Measurements from ENCODE around the gene CCDC89. TPM values are rescaled to one million over a fixed set of nuclear protein-coding genes. Genes with fewer than 3 reads are reported as not detected.
A peak's percentile ranks its signal among the peaks of the same experiment; 100 is the strongest.

Gene CCDC89
- total RNA-seq, 1 donor from 2014 or later, result not detected

DNA sequence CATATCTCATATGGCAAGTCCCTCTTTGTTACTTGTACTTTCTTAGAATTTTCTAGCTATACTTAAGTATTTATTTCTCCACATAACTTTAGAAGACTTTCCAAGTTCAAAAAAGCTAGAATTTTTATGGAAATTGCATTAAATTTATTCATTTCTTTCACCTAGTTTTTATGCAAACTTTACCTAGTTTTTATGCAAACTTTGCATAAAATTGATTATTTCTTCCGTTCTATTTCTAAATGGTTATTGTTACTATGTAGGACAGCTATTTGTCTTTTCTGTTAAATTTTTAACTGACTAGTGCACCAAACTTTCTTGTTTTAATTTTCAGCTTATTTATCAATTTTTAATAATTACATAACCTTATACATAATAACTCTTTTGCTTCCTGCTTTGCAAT is 17.8 kb downstream of the CCDC89 start:
- Mint-ChIP-seq H3K36me3 (ENCODE audit: unreplicated experiment) (no peaks in the 10 kb centered on the region), H3K4me3 (ENCODE audit: unreplicated experiment) (no peak overlapping the region), H3K27me3 (ENCODE audit: unreplicated experiment) (peaks cover 10% of the 10 kb centered on the region), H3K27ac (ENCODE audit: unreplicated experiment) (no peak overlapping the region), H3K4me1 (ENCODE audit: low read depth, unreplicated experiment) (no peaks in the 10 kb centered on the region), H3K9me3 (ENCODE audit: unreplicated experiment) (peaks cover 14% of the 10 kb centered on the region)
- DNase-seq, result no peak
- TF ChIP-seq, protein P1, sequence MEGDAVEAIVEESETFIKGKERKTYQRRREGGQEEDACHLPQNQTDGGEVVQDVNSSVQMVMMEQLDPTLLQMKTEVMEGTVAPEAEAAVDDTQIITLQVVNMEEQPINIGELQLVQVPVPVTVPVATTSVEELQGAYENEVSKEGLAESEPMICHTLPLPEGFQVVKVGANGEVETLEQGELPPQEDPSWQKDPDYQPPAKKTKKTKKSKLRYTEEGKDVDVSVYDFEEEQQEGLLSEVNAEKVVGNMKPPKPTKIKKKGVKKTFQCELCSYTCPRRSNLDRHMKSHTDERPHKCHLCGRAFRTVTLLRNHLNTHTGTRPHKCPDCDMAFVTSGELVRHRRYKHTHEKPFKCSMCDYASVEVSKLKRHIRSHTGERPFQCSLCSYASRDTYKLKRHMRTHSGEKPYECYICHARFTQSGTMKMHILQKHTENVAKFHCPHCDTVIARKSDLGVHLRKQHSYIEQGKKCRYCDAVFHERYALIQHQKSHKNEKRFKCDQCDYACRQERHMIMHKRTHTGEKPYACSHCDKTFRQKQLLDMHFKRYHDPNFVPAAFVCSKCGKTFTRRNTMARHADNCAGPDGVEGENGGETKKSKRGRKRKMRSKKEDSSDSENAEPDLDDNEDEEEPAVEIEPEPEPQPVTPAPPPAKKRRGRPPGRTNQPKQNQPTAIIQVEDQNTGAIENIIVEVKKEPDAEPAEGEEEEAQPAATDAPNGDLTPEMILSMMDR (IDR thresholded peaks at IDR 0.05; ENCODE audit: partially characterized antibody, unreplicated experiment), result no peak

DNA sequence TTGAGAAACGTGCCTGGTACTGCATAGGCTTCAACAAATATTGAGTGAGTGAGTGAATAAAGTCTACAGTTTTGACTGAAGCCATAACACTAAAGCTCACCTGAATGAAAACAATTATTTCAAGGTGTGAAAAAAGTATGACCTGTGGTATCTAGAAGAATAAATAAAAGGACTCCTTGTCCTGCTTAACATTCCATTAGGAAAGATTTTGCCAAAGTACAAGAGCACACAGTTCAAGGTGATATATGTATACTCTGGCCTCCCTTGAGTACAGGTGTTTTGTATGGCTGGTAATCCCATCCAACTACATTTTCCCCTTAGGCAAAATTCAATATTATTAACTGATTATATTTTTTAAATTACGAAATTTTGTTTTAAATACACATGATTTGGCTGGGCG is 19.3 kb downstream of the CCDC89 start:
- Mint-ChIP-seq H3K36me3 (ENCODE audit: unreplicated experiment) (no peaks in the 10 kb centered on the region), H3K4me3 (ENCODE audit: unreplicated experiment) (no peak overlapping the region), H3K9me3 (ENCODE audit: unreplicated experiment) (peaks cover 16% of the 10 kb centered on the region), H3K27me3 (ENCODE audit: unreplicated experiment) (peaks cover 12% of the 10 kb centered on the region), H3K4me1 (ENCODE audit: low read depth, unreplicated experiment) (no peaks in the 10 kb centered on the region), H3K27ac (ENCODE audit: unreplicated experiment) (no peak overlapping the region)
- no peak for DNase-seq
- TF ChIP-seq, protein P1 (IDR thresholded peaks at IDR 0.05; ENCODE audit: partially characterized antibody, unreplicated experiment), result no peak

DNA sequence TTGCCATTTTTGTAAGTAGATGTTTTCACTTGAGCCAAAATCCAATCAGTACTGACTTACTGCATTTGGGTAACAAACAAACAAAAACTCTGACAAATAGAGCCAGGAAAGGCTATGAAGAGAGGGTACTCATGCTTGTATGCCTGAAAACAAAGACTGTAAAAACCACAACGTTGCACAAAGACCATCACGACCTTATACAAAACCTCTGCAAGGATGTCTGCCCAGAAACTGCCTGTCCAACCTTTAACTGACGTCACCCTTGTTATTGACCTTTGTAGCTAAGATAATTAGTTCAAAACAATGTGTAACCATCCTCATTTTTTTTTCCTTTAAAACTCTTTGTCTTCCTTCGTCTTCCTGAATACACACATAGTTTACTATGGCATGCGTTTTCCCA is 20.3 kb downstream of the CCDC89 start:
- peak overlapping the region; percentile 6 for H3K27ac Mint-ChIP-seq (ENCODE audit: unreplicated experiment)
- TF ChIP-seq, protein P1 (IDR thresholded peaks at IDR 0.05; ENCODE audit: partially characterized antibody, unreplicated experiment), result no peak
- H3K4me1 Mint-ChIP-seq (ENCODE audit: low read depth, unreplicated experiment), result peaks cover 5% of the 10 kb centered on the region
- peaks cover 16% of the 10 kb centered on the region for H3K9me3 Mint-ChIP-seq (ENCODE audit: unreplicated experiment)
- peaks cover 12% of the 10 kb centered on the region for H3K27me3 Mint-ChIP-seq (ENCODE audit: unreplicated experiment)
- DNase-seq, result no peak
- H3K4me3 Mint-ChIP-seq (ENCODE audit: unreplicated experiment), result peak overlapping the region; percentile 53
- H3K36me3 Mint-ChIP-seq (ENCODE audit: unreplicated experiment), result no peaks in the 10 kb centered on the region

DNA sequence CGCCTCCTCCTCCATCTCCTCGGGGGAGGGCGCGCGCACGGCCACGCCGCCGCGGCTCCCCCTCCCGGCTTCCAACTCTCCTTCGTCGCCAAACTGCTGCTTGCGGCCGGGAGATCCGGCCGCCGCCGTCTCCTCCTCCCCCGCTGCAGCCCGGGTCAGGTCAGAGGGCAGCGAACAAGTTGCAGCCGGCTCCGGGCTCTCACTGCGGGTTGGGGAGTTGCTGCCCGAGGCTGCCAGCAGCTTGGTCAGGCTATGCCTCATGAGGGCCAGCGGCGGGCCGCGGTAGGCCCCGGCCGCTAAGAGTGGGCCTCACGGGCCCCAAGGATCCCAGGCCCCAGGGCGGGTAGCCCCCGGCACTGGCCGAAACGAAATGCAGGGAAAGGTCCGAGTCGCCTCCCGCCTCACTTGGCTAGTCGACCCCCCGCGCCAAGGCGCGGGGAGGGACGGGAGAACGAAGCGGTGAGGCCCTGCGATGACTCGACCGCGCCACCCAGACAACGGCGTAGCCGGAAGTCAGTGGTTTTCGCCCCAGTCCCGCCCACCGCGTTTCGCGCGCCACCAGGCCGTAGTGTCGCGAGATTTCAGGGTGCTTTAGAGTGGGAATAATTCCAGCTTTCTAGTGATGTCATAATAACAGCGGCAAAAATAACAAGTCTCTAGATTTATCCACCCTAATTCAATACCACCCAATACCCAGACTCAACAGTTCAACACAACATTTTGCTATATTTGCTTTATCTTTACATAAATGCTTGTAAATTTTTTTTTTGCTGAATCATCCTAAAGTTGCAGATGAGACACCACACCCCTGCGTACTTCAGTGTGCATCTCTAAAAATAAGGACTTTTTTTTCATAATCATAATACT is 21.1 kb downstream of the CCDC89 start, which contains the start of gene CREBZF:
Gene CREBZF (minus strand): TSS at position 515 of the 867 bp plus-strand sequence. CDS start 254 bp downstream, at position 261.
- TF ChIP-seq, protein P1 (IDR thresholded peaks at IDR 0.05; ENCODE audit: partially characterized antibody, unreplicated experiment), result no peak
- Mint-ChIP-seq H3K4me1 (ENCODE audit: low read depth, unreplicated experiment) (peaks cover 5% of the 10 kb centered on the region), H3K4me3 (ENCODE audit: unreplicated experiment) (peak within 1 kb of the TSS; percentile 98), H3K27ac (ENCODE audit: unreplicated experiment) (peak within 1 kb of the TSS; percentile 97), H3K27me3 (ENCODE audit: unreplicated experiment) (peaks cover 14% of the 10 kb centered on the region), H3K36me3 (ENCODE audit: unreplicated experiment) (no peaks in the 10 kb centered on the region), H3K9me3 (ENCODE audit: unreplicated experiment) (peaks cover 16% of the 10 kb centered on the region)
- DNase-seq, result peak; percentile 96

Data from glutamatergic neuron (in vitro differentiated cells).